Measurements from ENCODE around the gene COL20A1. TPM values are rescaled to one million over a fixed set of nuclear protein-coding genes. Genes with fewer than 3 reads are reported as not detected.

Gene COL20A1
- total RNA-seq, 4 donors from 2014 or later = not detected

DNA sequence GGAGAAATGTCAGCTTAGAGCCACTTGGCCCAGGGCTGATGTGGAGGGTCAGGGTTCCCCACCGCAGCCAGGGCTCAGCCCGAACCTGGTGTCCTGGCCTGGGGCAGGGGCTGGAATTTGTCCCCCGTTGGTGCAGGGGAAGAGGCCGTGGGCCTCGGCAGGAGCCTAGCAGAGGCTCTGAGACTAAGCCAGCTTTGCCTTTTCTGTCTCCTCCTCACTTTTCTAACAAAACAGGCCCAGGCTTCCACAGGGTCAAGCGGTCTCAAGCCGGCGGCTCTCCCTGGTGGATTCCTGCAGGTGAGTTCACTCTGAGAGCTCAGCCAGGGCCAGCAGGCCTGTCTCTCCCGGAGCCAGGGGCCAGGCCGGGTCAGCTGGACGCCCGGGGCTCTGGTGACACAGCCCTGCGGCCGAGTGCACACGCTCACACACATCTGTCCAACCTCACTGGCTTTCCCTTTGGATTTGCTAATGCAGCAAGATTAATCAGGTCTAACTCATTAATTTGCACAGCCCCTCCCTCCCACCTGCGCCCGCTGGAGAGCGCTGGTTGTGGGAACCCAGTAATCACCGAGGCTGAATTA, 71.1 kb downstream of the COL20A1 start:
- DNase-seq (ENCODE audit: low spot score) (no peak), ATAC-seq (ENCODE audit: low FRiP score) (no peak)

DNA sequence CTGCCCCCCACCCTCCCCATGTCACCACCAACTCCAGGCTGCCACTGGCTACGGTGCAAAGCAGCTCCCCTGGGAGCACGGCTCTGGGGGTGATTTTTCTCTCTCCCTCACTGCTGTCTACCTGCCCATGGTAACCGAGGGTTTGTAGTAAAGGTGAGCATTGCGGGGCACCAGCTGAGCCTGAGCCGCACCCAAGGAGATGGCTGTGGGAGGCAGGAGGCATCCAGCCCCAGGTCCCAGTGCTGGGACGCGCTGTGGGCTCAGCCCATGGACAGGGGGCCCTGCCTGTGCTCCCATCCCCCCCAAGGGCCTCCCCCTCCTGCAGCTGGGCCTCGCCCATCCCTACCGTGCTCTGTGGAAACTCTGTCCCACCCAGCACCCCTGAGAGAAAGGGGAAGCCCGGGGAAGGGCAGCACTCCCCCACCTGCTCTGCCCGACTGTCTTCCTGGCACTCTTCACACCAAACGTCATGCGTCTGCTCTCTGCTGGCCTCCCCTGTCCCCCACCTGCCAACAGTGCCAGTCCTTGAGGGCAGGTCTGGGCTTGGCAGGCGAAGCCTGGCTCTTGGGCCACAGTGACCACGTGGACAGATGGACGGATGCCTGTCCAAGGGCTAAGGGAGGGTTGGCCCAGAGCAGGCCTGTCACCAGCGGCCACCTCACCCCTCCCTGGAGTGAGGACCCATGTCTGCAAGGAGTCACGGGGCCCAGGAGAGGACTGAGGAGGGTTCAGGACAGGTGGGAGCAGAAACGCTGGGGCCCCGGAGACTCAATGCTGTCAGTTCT, 72.0 kb downstream of the COL20A1 start:
- TF ChIP-seq, protein P1, sequence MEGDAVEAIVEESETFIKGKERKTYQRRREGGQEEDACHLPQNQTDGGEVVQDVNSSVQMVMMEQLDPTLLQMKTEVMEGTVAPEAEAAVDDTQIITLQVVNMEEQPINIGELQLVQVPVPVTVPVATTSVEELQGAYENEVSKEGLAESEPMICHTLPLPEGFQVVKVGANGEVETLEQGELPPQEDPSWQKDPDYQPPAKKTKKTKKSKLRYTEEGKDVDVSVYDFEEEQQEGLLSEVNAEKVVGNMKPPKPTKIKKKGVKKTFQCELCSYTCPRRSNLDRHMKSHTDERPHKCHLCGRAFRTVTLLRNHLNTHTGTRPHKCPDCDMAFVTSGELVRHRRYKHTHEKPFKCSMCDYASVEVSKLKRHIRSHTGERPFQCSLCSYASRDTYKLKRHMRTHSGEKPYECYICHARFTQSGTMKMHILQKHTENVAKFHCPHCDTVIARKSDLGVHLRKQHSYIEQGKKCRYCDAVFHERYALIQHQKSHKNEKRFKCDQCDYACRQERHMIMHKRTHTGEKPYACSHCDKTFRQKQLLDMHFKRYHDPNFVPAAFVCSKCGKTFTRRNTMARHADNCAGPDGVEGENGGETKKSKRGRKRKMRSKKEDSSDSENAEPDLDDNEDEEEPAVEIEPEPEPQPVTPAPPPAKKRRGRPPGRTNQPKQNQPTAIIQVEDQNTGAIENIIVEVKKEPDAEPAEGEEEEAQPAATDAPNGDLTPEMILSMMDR (IDR thresholded peaks at IDR 0.05) = no peak
- ATAC-seq (ENCODE audit: low FRiP score) = no peak
- DNase-seq (ENCODE audit: low spot score) = no peak

More for the DNA sequence above, 71.1 kb downstream of the COL20A1 start:
- TF ChIP-seq, protein P1 (IDR thresholded peaks at IDR 0.05) = no peak

DNA sequence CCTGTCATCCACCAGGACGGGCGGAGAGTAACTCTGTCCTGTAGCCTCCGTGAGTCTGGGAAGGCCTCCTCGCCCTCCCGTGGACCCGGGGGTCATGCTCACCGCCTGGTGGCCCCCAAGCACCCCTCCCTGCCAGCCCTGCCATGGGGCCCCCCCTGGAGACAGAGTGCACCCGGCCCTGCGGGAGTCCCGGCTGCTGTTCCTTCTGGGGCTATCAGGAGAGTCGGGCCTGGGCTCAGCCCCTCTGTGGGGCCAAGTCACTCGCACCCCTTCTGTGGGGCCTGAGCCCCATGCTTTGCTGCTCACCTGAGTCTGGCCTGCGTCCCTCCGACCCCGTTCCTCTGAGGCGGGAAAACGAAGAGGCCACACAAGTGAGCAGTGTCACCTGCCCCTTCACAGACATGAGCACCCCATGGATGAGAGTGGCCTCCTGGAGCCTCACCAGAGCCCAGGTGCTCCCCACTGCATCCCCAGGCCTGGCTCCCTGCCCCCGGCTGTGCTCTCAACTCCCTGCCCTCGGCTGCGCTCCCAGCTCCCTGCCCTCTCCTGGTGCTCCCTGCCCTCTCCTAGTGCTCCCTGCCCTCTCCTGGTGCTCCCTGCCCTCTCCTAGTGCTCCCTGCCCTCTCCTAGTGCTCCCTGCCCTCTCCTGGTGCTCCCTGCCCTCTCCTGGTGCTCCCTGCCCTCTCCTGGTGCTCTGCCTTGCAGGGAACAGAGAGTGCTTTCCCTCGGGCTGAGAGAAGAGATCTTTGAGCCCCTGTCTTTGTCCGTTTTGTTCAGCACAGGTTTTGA, 72.8 kb downstream of the COL20A1 start:
- TF ChIP-seq, protein P1 (IDR thresholded peaks at IDR 0.05) = no peak
- no peak for DNase-seq (ENCODE audit: low spot score)
- ATAC-seq (ENCODE audit: low FRiP score) = no peak

DNA sequence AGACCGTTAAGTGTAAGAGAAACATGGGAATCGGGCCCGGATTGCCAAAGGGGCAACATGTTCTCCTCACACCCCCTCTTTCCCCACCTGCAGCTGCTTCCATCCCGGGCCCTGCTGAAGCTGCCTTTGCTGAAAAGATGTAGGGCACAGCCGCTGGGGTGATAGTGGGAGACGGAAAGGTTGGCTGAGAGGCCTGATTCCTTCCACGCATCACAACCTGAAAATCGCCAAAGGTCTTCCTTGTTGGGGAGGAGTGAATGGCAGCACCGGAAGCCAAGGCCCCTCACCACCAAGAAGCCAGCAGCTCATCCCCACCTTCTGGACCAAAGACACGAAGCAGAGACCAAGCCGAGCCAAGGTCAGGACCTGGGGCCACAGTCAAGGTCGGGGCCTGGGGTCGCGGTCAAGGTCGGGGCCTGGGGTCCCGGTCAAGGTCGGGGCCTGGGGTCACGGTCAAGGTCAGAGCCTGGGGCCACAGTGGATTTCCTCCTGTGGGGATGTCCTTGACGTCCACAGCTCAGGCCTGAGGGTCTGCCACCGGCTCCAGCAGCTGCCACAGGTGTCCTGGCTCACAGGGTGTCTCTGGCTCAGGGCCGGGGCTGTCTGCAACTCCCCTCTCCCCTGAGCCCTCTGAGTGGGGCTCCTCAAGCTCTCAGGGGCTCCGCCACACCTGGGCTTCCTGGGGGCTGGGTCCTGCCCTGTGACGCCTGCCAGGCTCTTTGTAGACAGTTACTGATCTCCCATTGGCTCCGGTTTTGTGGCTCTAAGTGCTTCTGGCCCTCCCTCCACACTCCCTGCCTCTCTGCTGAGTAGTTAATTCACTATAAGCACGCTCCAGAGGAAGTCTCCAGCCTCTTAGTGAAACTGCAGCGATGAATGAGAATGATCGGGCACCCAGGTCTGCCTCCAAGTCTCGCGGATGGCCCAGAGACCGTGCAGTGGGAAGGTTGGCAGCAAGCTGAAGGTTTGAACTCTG, 73.7 kb downstream of the COL20A1 start:
- DNase-seq (ENCODE audit: low spot score) = no peak
- no peak for ATAC-seq (ENCODE audit: low FRiP score)
- TF ChIP-seq, protein P1 (IDR thresholded peaks at IDR 0.05) = no peak

DNA sequence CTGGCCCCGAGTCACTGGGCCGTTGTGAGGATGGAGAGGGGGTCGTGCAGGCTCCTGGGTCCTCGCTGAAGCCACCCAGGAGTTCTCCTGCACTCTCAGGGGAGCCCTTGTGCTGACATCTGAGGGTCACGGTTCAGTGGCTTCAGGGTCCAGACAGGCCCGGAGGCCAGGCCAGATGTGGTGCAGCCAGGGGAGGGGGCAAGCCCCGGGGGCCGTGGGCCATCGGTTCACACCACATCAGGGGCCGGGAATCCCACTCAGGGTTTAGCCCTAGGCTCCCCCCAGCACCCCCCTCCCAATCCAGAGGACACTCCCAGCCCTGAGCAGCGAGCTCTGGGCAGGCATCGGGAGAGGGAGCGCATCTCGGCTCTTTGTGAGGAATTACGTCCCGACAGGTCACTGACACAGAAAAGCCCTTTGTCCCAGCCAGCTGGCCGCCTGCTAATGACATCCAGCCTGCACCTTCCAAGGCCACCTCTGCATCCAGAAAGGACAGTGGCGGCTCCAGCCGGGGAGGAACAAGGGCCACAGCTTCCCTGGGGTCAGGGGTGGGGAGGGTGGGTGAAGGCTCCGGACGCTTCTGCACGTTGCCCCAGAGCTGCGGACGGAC, 74.6 kb downstream of the COL20A1 start:
- TF ChIP-seq, protein P1 (IDR thresholded peaks at IDR 0.05) = no peak
- ATAC-seq (ENCODE audit: low FRiP score) (no peak), DNase-seq (ENCODE audit: low spot score) (no peak)

DNA sequence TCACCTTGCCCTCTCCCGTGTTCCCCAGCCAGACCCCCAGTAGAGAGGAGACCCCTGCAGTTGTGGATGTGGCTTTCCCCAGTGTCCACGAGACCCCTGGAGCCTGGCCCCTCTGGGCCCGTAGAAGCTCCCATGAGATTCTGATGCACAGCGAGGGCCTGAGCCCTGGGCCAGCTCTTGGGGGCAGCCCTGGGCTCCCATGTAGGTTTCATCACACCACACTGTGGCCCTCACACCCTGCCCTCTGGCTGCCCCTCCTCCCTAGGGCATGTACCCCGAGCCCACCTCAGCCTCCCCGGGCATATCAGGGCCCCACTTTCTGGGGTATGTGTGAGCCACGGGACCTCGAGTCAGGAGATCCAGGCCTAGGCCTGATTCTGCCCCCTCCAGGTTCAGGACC, 75.2 kb downstream of the COL20A1 start:
- DNase-seq (ENCODE audit: low spot score) (no peak), ATAC-seq (ENCODE audit: low FRiP score) (no peak)
- TF ChIP-seq, protein P1 (IDR thresholded peaks at IDR 0.05) = no peak
